Sciatic nerve (tissue), 2 donors: ENCODE results near the gene CD69. TPM values are rescaled to one million over a fixed set of nuclear protein-coding genes. Genes with fewer than 3 reads are reported as not detected.
"Not testable (repeated sequence)": the region's sequence is repeated elsewhere in the genome, so short reads cannot be mapped to it uniquely, and the experiment has no call there.

Experiments
- ATAC-seq: fragments of 200-7000 bp; cut with Tn5 transposase; one replicate; pipeline ENCODE4 v1.9.1; 2020; ENCODE audit warnings: mild to moderate bottlenecking, moderate library complexity
- DNase-seq: peaks from one replicate; pipeline ENCODE4 v3.0.0-alpha.2; 2020; ENCODE audit warnings: low spot score
- intact Hi-C: fragments of 100-400 bp; cut with DNase I; formaldehyde crosslinking; loops from one replicate; pipeline ENCODE4 v1.14.2; 2022
- total RNA-seq: library from RNA; stranded (reverse); fragmentation: NEBNext Ultra II Directional; extraction: Animal tissue kit (Norgen Biotek cat#: 25700); gene quantifications from one replicate; pipeline ENCODE4 v1.2.1, GENCODE V29; 2021
- donor health status: DM: no; HTN: no; CAD: no.
- donor health status: DM: no; HTN: no; CAD: no.

Gene CD69
- total RNA-seq, 1 donor from 2014 or later = 10.9 TPM

GRCh38 chr12:9729082-9729481 lies 31.6 kb downstream of the CD69 start:
- no peak for DNase-seq

DNA sequence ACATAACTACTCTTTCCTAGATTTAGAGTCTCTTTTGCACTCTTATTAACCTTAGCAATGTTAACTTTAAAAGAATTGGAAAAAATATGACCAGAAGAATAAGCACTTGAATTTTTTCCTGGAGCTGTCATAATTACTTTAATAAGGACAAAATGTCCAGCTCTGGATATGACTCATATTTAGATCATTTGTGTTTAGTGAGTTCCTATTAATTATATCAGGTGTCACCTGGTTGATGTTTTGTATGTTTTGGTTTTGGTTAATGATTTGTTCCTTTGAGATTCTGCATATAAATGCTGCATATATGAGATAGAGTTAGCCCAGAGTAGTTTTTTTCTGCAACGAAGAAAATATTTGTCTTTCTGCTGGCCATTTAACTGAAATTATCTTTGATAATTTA lies 32.9 kb downstream of the CD69 start:
- no peak for DNase-seq
- no peak for ATAC-seq
- intact Hi-C loops = no loop called here

More at GRCh38 chr12:9729082-9729481, 31.6 kb downstream of the CD69 start:
- ATAC-seq = no peak
- intact Hi-C loops = no loop called here

DNA sequence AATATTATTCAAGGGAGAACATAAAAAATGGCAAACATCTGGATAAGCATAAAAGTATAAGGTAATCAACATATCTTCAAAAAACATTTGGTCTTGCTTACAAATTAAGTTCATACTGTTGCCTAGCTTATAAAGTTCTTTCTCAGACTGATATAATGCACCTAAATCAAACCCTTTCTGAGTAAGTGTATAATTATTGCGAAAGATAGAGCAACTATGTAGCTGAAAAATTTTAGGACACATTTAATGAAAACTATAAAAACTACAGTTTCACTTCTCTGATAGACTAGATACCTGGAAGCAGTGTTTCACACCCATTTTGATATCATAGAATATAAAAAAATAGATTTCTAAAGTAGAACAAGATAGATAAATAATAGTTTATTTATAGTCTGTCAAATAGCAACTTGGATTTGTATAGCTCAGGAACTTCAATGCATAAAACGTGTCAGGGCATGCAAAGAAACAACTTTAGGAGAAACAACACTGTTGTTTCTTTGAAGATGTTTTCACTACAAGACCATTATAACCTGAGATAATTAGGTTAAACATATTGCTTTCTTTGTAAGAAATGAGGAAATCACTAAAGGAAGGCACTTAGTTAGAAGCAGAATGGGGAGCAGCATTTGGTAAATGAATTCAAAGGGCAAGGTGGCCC lies 35.4 kb downstream of the CD69 start:
- ATAC-seq (no peak), DNase-seq (no peak)
- intact Hi-C loops = no loop called here

- no peak for DNase-seq
- intact Hi-C loops = no loop called here
- ATAC-seq = no peak
Observed at GRCh38 chr12:9724023-9724422, 36.7 kb downstream of the CD69 start.

GRCh38 chr12:9721394-9722092 lies 39.2 kb downstream of the CD69 start:
- intact Hi-C loops = no loop called here
- no peak for ATAC-seq
- DNase-seq = no peak

GRCh38 chr12:9719790-9720189 lies 40.9 kb downstream of the CD69 start:
- DNase-seq = no peak
- intact Hi-C loops = no loop called here
- no peak for ATAC-seq

DNA sequence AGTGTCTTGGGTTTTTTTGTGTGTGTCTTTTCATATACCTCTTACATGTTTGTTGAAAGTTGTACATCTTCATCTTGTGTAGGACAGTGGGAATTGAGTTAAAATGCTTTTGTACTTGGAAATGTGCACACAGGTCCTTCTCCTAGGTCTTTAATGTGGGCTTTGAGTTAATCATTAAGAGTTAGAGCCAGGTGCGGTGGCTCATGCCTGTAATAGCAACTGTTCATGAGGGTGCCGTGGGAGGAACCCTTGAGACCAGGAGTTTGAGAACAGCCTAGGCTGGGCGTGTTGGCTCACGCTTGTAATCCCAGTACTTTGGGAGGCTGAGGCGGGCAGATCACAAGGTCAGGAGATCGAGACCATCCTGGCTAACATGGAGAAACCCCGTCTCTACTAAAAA lies 41.7 kb downstream of the CD69 start:
- intact Hi-C loops = no loop called here
- DNase-seq = no peak
- ATAC-seq = no peak

DNA sequence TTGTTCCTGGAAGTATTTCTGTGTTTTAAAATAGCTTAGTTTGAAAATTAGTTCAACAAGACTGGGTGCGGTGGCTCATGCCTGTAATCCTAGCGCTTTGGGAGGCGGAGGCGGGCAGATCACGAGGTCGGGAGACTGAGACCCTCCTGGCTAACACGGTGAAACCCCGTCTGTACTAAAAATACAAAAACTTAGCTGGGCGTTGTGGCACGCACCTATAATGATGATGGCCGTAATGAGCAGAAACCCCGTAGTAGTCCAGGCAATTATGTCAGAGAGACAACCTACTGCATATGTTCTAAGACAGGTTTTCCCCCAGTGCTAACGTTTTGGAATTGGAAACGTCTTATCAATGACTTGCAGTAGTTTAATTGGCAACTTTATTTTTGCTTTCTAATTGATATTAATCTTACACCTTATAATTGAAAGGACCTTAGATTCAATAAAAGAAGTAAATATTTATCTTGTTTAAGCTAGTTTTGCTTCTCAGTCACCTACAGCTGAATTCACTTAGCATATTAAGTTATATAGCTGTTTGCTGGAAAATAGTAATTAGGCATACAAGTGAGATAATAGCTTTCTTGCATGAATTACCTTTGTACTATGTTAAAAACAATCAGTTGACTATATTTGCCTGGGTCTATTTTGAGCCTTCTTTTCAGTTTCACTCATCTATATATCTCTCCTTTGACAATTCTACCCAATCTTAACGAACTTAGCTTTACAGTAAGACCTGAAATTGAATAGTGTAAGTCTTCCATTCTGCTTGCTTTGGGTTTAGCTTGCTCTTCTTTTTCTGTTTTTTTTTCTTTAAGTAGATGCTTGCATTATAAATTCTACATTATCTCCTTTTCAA lies 43.4 kb downstream of the CD69 start:
- no peak for DNase-seq
- intact Hi-C loops = no loop called here
- ATAC-seq = no peak

DNA sequence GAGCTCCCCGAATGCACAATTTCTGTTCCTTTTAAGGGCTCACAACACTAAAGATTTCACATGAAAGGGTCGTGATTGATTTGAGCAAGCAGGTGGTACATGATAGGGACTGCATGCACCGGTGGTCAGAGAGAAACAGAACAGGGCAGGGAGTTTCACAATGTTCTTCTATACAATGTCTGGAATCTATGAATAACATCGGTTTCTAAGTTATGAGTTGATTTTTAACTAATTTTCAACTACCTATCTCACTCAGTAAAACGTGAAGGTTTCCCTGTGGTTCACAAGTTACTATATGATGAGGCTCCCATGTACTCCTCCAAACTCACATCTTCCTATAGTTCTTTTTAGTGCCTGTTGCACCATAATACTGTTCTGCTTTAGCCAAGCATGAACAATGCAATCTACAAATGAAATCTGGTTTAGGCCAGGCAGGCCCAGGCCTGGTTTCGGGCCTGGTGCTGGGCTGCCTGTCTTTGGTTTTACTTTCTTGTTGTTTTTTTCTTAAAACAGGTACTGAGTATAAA lies 47.6 kb downstream of the CD69 start:
- ATAC-seq, DNase-seq, intact Hi-C loops: not testable (repeated sequence)

DNA sequence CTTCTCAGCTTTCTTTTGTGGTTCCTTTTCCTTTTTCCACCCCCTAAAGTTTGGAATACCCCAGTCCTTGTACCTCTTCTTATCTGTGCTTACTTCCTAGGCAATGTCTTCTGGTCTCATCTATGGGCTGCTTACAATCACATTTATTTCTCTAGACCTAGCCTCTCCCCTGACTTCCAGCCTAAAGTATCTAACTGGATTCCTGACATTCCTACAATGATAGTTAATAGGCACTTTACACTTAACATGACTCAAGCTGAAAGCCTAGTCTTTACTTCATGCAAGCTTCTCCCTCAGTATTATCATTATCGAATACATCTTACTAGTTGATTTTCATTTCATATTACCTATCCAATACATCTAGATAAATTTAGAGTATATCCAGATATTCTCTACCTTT lies 49.0 kb downstream of the CD69 start:
- DNase-seq = no peak
- intact Hi-C loops = no loop called here
- no peak for ATAC-seq

DNA sequence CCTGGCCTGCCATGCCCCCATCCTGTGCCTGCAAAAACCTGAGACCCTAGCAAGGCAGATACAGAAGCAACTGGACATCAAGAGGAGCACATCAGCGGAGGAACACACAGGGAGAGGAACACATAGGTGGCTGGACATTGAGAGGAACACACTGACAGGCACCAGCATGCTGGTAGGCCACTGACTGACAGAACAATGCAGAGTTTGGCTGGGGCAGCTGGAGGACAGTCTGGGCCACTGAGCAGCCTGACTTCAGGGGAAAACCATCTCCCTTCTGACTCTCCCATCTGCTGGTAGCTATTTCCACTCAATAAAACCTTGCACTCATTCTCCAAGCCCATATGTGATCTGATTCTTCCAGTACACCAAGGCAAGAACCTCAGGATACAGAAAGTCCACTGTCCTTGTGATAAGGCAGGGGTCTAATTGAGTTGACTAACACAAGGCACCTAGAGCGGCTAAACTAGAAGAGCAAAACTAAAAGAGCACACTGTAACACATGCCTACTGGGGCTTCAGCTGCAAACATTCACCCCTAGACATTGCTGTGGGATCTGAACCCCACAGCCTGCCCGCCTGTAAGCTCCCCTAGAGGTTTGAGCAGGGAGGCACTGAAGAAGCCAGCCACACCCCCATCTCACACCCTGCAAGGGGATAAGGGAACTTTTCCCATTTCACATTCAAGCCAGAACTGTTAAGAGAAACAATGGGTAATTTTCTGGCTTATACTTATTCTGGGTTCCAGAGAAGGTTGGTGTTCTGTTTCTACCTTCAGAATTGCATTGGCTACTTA lies 49.9 kb downstream of the CD69 start:
- ATAC-seq = no peak
- intact Hi-C loops = no loop called here

GRCh38 chr12:9708853-9709252 lies 51.8 kb downstream of the CD69 start:
- ATAC-seq (no peak), DNase-seq (no peak)
- intact Hi-C loops = loop anchor here (10.0 kb wide), 1 partner anchor 74 kb away; no protein-coding TSS in a partner anchor

More for the DNA sequence above, 49.9 kb downstream of the CD69 start:
- DNase-seq = no peak

DNA sequence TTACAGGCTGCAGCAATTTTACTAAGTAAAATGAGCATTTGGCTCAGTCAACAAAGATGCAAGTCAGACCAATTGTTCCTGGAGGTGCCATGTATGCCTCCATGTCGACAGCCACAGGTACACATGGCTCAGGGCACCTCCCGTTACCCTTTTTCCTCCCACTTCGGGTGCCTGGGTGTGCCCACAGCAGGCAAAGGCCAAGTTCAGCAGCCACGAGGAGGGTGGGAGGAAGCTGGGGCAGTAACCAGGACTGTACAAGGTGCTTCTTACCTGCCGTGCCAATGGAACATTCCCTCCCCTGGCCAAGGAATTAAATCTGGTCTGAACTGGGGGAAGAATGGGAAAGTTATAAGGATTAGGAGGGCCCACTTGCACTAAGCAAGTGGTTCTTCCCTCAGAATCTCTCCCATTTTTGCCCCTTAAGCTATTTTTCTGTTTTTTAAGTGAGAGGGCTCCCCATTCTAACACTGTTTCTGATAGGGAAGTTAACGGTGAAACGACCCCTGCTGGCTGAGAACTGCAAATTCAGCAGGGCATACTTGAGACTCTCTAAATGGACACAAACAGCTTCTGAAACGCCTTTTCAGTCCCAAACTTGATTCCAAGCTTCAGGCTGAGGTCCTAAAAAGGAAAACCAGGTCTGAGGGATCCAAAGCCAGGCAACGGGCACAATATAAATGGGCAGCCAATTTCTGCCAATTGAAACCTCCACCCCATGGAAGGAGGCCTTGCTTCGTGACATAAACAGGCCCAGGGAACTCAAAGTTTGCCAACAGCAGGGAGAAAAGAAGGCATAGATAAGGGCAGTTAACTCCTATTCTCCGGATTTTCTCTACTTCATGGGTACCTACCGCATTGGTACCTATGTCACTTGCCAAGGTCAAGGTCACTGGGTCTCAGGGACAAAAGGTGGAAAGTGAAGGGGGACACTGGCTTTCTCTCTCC lies 52.6 kb downstream of the CD69 start:
- intact Hi-C loops = loop anchor here (10.0 kb wide), 1 partner anchor 73 kb away; no protein-coding TSS in a partner anchor

GRCh38 chr12:9707356-9707755 lies 53.3 kb downstream of the CD69 start:
- intact Hi-C loops = loop anchor here (10.0 kb wide), 1 partner anchor 73 kb away; no protein-coding TSS in a partner anchor
- no peak for DNase-seq
- no peak for ATAC-seq

More for the DNA sequence above, 52.6 kb downstream of the CD69 start:
- DNase-seq (peak; percentile 67), ATAC-seq (peak; percentile 48)

DNA sequence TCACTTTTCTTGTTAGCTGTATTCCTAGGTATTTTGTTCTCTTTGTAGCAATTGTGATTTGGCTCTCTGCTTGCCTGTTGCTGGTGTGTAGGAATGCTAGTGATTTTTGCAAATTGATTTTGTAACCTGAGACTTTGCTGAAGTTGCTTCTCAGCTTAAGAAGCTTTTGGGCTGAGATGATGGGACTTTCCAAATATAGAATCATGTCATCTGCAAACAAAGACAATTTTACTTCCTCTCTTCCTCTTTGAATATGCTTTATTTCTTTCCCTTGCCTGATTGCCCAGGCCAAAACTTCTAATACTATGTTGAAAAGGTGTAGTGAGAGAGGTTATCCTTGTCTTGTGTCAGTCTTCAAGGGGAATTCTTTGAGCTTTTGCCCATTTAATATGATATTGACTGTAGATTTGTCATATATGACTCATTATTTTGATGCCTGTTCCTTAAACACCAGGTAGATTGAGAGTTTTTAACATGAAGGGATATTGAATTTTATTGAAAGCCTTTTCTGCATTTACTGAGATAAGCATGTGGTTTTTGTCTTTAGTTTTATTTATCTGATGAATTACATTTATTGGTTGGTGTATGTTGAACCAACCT lies 54.5 kb downstream of the CD69 start:
- DNase-seq (no peak), ATAC-seq (no peak)
- intact Hi-C loops = loop anchor here (10.0 kb wide), 1 partner anchor 71 kb away; no protein-coding TSS in a partner anchor

DNA sequence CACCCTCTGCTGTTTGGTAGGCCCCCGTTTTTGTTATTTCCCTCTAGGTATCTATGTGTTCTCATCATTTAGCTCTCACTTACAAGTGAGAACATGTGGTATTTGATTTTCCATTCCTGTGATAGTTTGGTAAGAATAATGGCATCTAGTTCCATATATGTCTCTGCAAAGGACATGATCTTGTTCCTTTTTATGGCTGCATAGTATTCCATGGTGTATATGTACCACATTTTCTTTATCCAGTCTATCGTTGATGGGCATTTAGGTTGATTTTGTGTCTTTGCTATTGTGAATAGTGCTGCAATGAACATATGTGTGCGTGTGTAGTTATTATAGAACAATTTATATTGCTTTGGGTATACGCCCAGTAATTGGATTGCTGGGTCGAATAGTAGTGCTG lies 56.1 kb downstream of the CD69 start:
- DNase-seq, ATAC-seq: not testable (repeated sequence)
- intact Hi-C loops = loop anchor here (10.0 kb wide), 1 partner anchor 70 kb away; no protein-coding TSS in a partner anchor
